Measurements from ENCODE around the gene LAMA4.

Gene LAMA4

DNA sequence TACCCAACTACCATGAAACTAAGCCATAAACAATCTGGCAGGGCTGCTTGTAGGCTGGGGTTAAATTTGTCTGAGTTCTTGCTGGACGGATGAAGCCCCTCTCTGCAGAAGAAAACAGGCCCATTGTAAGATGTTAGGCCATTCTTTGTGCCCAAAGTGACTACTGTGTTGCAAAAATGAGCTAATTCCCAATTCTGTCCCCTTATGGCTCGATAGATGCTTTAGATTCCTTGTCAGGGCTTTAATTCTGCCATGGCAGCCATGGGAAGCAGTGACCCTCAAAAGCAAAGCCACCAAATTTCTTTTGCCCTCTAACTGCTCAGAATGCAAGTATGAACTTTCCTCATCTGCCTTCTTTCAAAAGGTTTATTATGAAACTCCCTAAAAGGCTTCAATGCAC, 45.2 kb downstream of the LAMA4 start:
- TF ChIP-seq, protein P1, sequence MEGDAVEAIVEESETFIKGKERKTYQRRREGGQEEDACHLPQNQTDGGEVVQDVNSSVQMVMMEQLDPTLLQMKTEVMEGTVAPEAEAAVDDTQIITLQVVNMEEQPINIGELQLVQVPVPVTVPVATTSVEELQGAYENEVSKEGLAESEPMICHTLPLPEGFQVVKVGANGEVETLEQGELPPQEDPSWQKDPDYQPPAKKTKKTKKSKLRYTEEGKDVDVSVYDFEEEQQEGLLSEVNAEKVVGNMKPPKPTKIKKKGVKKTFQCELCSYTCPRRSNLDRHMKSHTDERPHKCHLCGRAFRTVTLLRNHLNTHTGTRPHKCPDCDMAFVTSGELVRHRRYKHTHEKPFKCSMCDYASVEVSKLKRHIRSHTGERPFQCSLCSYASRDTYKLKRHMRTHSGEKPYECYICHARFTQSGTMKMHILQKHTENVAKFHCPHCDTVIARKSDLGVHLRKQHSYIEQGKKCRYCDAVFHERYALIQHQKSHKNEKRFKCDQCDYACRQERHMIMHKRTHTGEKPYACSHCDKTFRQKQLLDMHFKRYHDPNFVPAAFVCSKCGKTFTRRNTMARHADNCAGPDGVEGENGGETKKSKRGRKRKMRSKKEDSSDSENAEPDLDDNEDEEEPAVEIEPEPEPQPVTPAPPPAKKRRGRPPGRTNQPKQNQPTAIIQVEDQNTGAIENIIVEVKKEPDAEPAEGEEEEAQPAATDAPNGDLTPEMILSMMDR (IDR thresholded peaks at IDR 0.05; ENCODE audit: low read depth, low read length, missing control alignments) = no peak
- DNase-seq (ENCODE audit: low read depth) = no peak
- H3K4me3 ChIP-seq (ENCODE audit: low read depth, low read length) = no peak overlapping the region
- in situ Hi-C loops (cut with HindIII; ENCODE audit: low sequenced_read_pairs) = no loop called here

DNA sequence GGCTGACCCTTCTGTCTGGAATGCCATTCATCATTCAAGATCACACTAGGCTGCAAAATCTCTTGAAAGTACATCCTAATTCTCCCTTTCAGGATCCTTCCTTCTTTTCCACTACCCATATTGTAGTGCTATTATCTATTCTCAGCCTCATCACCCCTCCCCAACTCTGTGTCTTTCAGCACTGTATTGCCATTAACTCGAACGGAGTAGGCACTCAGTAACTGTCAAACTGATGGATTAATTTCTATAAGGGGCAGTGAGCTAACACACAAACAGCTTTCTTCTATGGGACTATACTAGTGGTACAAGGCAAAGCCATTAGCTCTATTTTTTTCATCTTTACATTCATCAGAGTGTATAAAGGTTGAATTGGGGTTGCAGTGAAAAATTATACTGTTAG, 46.6 kb downstream of the LAMA4 start:
- in situ Hi-C loops (cut with HindIII; ENCODE audit: low sequenced_read_pairs) = no loop called here
- DNase-seq (ENCODE audit: low read depth) = no peak
- TF ChIP-seq, protein P1 (IDR thresholded peaks at IDR 0.05; ENCODE audit: low read depth, low read length, missing control alignments) = no peak

GRCh38 chr6:112207131-112207530, 47.2 kb downstream of the LAMA4 start:
- in situ Hi-C loops (cut with HindIII; ENCODE audit: low sequenced_read_pairs) = no loop called here
- no peak for DNase-seq (ENCODE audit: low read depth)
- TF ChIP-seq, protein P1 (IDR thresholded peaks at IDR 0.05; ENCODE audit: low read depth, low read length, missing control alignments) = no peak
- H3K4me3 ChIP-seq (ENCODE audit: low read depth, low read length) = no peak overlapping the region

More for the DNA sequence above, 46.6 kb downstream of the LAMA4 start:
- no peak overlapping the region for H3K4me3 ChIP-seq (ENCODE audit: low read depth, low read length)

GRCh38 chr6:112206110-112206458, 48.3 kb downstream of the LAMA4 start:
- no peak for DNase-seq (ENCODE audit: low read depth)
- H3K4me3 ChIP-seq (ENCODE audit: low read depth, low read length) = no peak overlapping the region
- TF ChIP-seq, protein P1 (IDR thresholded peaks at IDR 0.05; ENCODE audit: low read depth, low read length, missing control alignments) = no peak
- in situ Hi-C loops (cut with HindIII; ENCODE audit: low sequenced_read_pairs) = no loop called here

DNA sequence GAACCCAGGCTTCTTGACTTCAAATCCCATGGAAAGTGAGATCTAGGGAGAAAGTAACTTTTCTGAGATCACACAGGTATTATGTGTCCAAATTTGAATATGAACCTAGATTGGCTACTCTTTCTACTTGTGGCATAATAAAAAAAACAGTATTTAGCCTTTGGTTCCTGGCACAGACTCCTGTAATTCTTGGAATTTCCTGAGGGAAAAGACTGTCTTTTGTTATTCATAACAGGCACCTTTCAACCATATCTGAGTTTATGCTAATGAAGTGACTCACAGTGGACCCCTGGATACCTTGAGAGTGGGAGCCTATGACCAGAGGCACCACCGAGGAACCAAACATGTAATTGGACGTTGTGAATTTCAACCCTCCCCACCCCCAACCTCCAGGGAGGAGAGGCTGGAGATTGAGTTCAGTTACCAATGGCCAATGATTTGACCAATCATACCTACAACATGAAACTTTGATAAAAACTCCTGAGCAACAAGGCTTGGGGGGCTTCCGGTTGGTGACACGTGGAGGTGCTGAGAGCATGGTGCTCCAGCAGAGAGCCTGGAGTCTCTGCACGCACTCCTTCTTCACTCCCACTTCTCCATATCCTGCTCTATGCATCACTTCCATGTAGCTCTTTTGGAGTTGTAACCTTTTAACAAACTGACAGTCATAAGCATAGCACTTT, 48.8 kb downstream of the LAMA4 start:
- TF ChIP-seq, protein P1 (IDR thresholded peaks at IDR 0.05; ENCODE audit: low read depth, low read length, missing control alignments) = no peak
- no peak overlapping the region for H3K4me3 ChIP-seq (ENCODE audit: low read depth, low read length)
- in situ Hi-C loops (cut with HindIII; ENCODE audit: low sequenced_read_pairs) = no loop called here
- peak; percentile 92 for DNase-seq (ENCODE audit: low read depth)

DNA sequence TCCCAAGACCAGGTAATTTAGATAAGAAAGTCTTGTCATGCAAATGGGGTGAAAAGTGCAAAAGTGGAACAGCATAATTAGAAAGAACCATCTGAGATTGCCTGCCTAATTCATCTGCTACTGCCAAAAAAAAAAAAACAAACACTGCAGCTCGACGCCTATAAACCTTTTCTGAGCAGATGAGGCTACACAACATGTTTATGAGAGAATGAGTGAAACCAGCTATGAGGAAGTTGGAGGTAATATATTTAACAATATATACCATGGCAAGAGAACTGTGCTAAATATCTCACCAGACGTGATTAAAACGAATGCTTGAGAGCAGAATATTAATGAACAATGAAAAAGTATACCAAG, 50.0 kb downstream of the LAMA4 start:
- in situ Hi-C loops (cut with HindIII; ENCODE audit: low sequenced_read_pairs) = no loop called here
- H3K4me3 ChIP-seq (ENCODE audit: low read depth, low read length) = no peak overlapping the region
- no peak for DNase-seq (ENCODE audit: low read depth)
- TF ChIP-seq, protein P1 (IDR thresholded peaks at IDR 0.05; ENCODE audit: low read depth, low read length, missing control alignments) = no peak

Data from astrocyte of the cerebellum (primary cell).